B cell (primary cell): Measurements from ENCODE around the gene THEMIS. TPM values are rescaled to one million over a fixed set of nuclear protein-coding genes. Genes with fewer than 3 reads are reported as not detected.

ENCODE experiments used
- ATAC-seq: fragments of 200-7000 bp; cut with Tn5 transposase; one replicate; pipeline ENCODE4 v1.10.0; 2021; ENCODE audit warnings: low read depth, mild to moderate bottlenecking, moderate number of reproducible peaks, moderate library complexity
- CTCF ChIA-PET: fragments of 350-600 bp; sonication (Branson Sonifier 250); formaldehyde crosslinking; loops from one replicate; lab custom pipeline; 2021; ENCODE audit warnings: antibody characterized with exemption, inconsistent platforms; lab: Charles Lee
- POLR2A ChIA-PET: fragments of 350-600 bp; sonication (Branson Sonifier 250); formaldehyde crosslinking; loops from one replicate; lab custom pipeline; 2021; ENCODE audit warnings: antibody characterized with exemption; lab: Charles Lee
- DNase-seq: peaks from one replicate; pipeline ENCODE4 v3.0.0; 2013
- H2AFZ ChIP-seq: 2 replicates; pipeline ENCODE4 v1.6.1; 2012; ENCODE audit warnings: mild to moderate bottlenecking, low read depth, low read length; ENCODE audit not compliant: insufficient read depth, poor library complexity, severe bottlenecking
- H3K27ac ChIP-seq, 2 donors: 1 replicate in 1 of 2; 2 replicates in 1 of 2; pipeline ENCODE4 v1.5.1; 2012 to 2013; ENCODE audit warnings: low read length in 2 of 2, mild to moderate bottlenecking in 2 of 2, moderate library complexity in 1 of 2
- H3K27me3 ChIP-seq, 4 experiments: fragments of 200-600 bp in 1 of 4; sonication (generic) in 1 of 4; replicated peaks in 1 of 4; 1 replicate in 2 of 4; 2 replicates in 2 of 4; pipeline versions ENCODE4 v1.6.1 to v1.7.0; 2013 to 2016; ENCODE audit warnings: low read length in 3 of 4, mild to moderate bottlenecking in 2 of 4, mixed read lengths in 1 of 4, moderate library complexity in 1 of 4; ENCODE audit not compliant: insufficient read depth in 4 of 4, control insufficient read depth in 3 of 4; ENCODE audit errors: control extremely low read depth in 1 of 4
- H3K36me3 ChIP-seq, 2 experiments: replicated peaks in 1 of 2; 1 replicate in 1 of 2; 2 replicates in 1 of 2; pipeline versions ENCODE4 v1.6.1 to v1.7.1; 2013; ENCODE audit warnings: low read length in 1 of 2; ENCODE audit not compliant: insufficient read depth in 2 of 2, control insufficient read depth in 1 of 2; ENCODE audit errors: control extremely low read depth in 1 of 2, extremely low read depth in 1 of 2
- H3K4me1 ChIP-seq, 2 donors: fragments of 200-600 bp in 1 of 2; sonication (generic) in 1 of 2; 1 replicate in 1 of 2; 2 replicates in 1 of 2; pipeline versions ENCODE4 v1.5.1 to v1.6.1; 2013 to 2017; ENCODE audit warnings: low read length in 2 of 2; ENCODE audit not compliant: control insufficient read depth in 2 of 2, insufficient read depth in 2 of 2
- H3K4me2 ChIP-seq: replicated peaks from 2 replicates; pipeline ENCODE3; 2012; ENCODE audit warnings: mild to moderate bottlenecking, low read depth, low read length; ENCODE audit not compliant: poor library complexity, severe bottlenecking
- H3K4me3 ChIP-seq, 5 experiments: fragments of 200-600 bp in 1 of 5; sonication (generic) in 1 of 5; 1 replicate in 3 of 5; 2 replicates in 2 of 5; pipeline versions ENCODE4 v1.5.1 to v1.7.0; 2011 to 2016; ENCODE audit warnings: low read length in 4 of 5, mild to moderate bottlenecking in 4 of 5, low read depth in 2 of 5, control low read depth in 1 of 5, moderate library complexity in 1 of 5; ENCODE audit not compliant: insufficient read depth in 1 of 5; ENCODE audit errors: control extremely low read depth in 1 of 5, extremely low read depth in 1 of 5
- H3K79me2 ChIP-seq: fragments of 200-600 bp; sonication (generic); one replicate; pipeline ENCODE4 v1.6.0; 2016; ENCODE audit warnings: low read length; ENCODE audit not compliant: control insufficient read depth, insufficient read depth
- H3K9ac ChIP-seq: fragments of 200-600 bp; sonication (generic); 2 replicates; pipeline ENCODE4 v1.6.1; 2017; ENCODE audit warnings: mild to moderate bottlenecking, low read length, moderate library complexity
- H3K9me3 ChIP-seq, 3 donors: one replicate each; pipeline versions ENCODE4 v1.6.1 to v1.7.1; 2013; ENCODE audit warnings: low read length in 2 of 3; ENCODE audit not compliant: control insufficient read depth in 2 of 3, insufficient read depth in 1 of 3; ENCODE audit errors: control extremely low read depth in 1 of 3
- H4K20me1 ChIP-seq: 2 replicates; pipeline ENCODE4 v1.6.0; 2012; ENCODE audit warnings: mild to moderate bottlenecking, low read length; ENCODE audit not compliant: insufficient read depth, control insufficient read depth, poor library complexity, severe bottlenecking
- H3K27ac Mint-ChIP-seq: one replicate; pipeline ENCODE4 v1.8.0; 2021; ENCODE audit warnings: mixed read lengths
- H3K27me3 Mint-ChIP-seq: one replicate; pipeline ENCODE4 v1.8.0; 2021; ENCODE audit warnings: mixed read lengths
- H3K4me1 Mint-ChIP-seq: one replicate; pipeline ENCODE4 v1.8.0; 2021; ENCODE audit warnings: mixed read lengths
- H3K4me3 Mint-ChIP-seq: one replicate; pipeline ENCODE4 v1.8.0; 2021; ENCODE audit warnings: mixed read lengths
- H3K9me3 Mint-ChIP-seq: one replicate; pipeline ENCODE4 v1.8.0; 2022; ENCODE audit warnings: mixed read lengths; ENCODE audit not compliant: insufficient read depth
- CTCF ChIP-seq: fragments of 200-600 bp; IDR thresholded peaks from one replicate; pipeline ENCODE4 v1.8.0; 2022; ENCODE audit warnings: antibody characterized with exemption, mild to moderate bottlenecking
- EZH2 ChIP-seq: IDR thresholded peaks from 2 replicates; pipeline ENCODE4 v1.6.1; 2012; ENCODE audit warnings: borderline replicate concordance, low read depth, mild to moderate bottlenecking, moderate library complexity, low read length; ENCODE audit not compliant: insufficient read depth, poor library complexity, severe bottlenecking
- WGBS: methylation state at CpG from one replicate; pipeline ENCODE4 v1.1.5; 2013; ENCODE audit warnings: missing lambda C conversion rate; ENCODE audit not compliant: insufficient coverage; 5-methylcytosine and 5-hydroxymethylcytosine counted together
- intact Hi-C: fragments of 100-400 bp; cut with micrococcal nuclease; formaldehyde crosslinking; loops from one replicate; pipeline ENCODE4 v1.10.0; 2022
- polyA plus RNA-seq: library from polyadenylated mRNA; depleted of rRNA; stranded (reverse); fragments of >200 nt; gene quantifications from 2 replicates; pipeline ENCODE4 v1.2.3, GENCODE V29; 2012
- total RNA-seq, 2 donors: library from RNA; stranded (reverse); fragments of 120-200 nt in 1 of 2; gene quantifications; 1 replicate in 1 of 2; 2 replicates in 1 of 2; pipeline versions ENCODE4 v1.2.3 to v1.2.4, GENCODE V29; 2013 to 2022

The THEMIS gene
- total and polyA plus RNA-seq, 2 donors (not counting 1 experiment from before 2014, with no cell fraction given), result 0.10 to 0.30 TPM

GRCh38 chr6:127924440-127924839 lies 23.6 kb upstream of the THEMIS start:
- Mint-ChIP-seq H3K27me3 (no peaks in the 10 kb centered on the region), H3K4me3 (no peak overlapping the region), H3K4me1 (no peaks in the 10 kb centered on the region), H3K27ac (no peak overlapping the region), H3K9me3 (peaks cover 3% of the 10 kb centered on the region)
- Histone ChIP-seq H2AFZ (no peak overlapping the region), H4K20me1 (no peaks in the 10 kb centered on the region), H3K9me3 (peaks cover 0 to 6% (median 0%) of the 10 kb centered on the region in 3 donors), H3K4me3 (no peak overlapping the region), H3K4me1 (no peaks in the 10 kb centered on the region), H3K27me3 (peaks cover 0 to 2% (median 0%) of the 10 kb centered on the region in 4 experiments), H3K79me2 (no peaks in the 10 kb centered on the region), H3K27ac (no peak overlapping the region), H3K9ac (no peak overlapping the region), H3K36me3 (no peaks in the 10 kb centered on the region), H3K4me2 (no peak overlapping the region)
- ChIA-PET POLR2A (no interaction called here), CTCF (interaction anchor here (0.6 kb wide), 1 partner anchor 403 kb away, joined by 3 read pairs; no protein-coding TSS in a partner anchor)
- ATAC-seq (no peak), DNase-seq (no peak)
- intact Hi-C loops, result no loop called here
- WGBS, result 83% methylated on average over 1 of the region's 2 CpGs
- TF ChIP-seq CTCF (no peak), EZH2 (no peak)

- POLR2A ChIA-PET, result no interaction called here
- Mint-ChIP-seq H3K4me3 (no peak overlapping the region), H3K9me3 (peaks cover 3% of the 10 kb centered on the region), H3K27ac (no peak overlapping the region), H3K27me3 (no peaks in the 10 kb centered on the region), H3K4me1 (no peaks in the 10 kb centered on the region)
- H3K79me2 ChIP-seq, result no peaks in the 10 kb centered on the region
- CTCF ChIA-PET, result interaction anchor here (0.6 kb wide), 1 partner anchor 404 kb away, joined by 3 read pairs; no protein-coding TSS in a partner anchor
- H2AFZ ChIP-seq, result no peak overlapping the region
- no peak for ATAC-seq
- intact Hi-C loops, result no loop called here
- H3K4me3 ChIP-seq, result no peak overlapping the region
- DNase-seq, result no peak
- peaks cover 0 to 6% (median 0%) of the 10 kb centered on the region in 3 donors for H3K9me3 ChIP-seq
- no peaks in the 10 kb centered on the region for H3K4me1 ChIP-seq
- H3K27me3 ChIP-seq, result peaks cover 0 to 2% (median 0%) of the 10 kb centered on the region in 4 experiments
- no peaks in the 10 kb centered on the region for H3K36me3 ChIP-seq
- H3K9ac ChIP-seq, result no peak overlapping the region
- H4K20me1 ChIP-seq, result no peaks in the 10 kb centered on the region
- no peak overlapping the region for H3K27ac ChIP-seq
- H3K4me2 ChIP-seq, result no peak overlapping the region
- no peak for TF ChIP-seq EZH2
- no peak for TF ChIP-seq CTCF
These were observed 23.2 kb upstream of the THEMIS start for GRCh38 chr6:127924031-127924430.
